Panc1 (cell line): Measurements from ENCODE around the gene ATXN1. TPM values are rescaled to one million over a fixed set of nuclear protein-coding genes. Genes with fewer than 3 reads are reported as not detected.

Experiments used
- ATAC-seq: fragments of 200-7000 bp; cut with Tn5 transposase; 2 replicates; pipeline ENCODE4 v1.9.1; 2020; ENCODE audit warnings: mild to moderate bottlenecking, moderate library complexity
- BruUV-seq: library from RNA; stranded (reverse); fragments of 400-500 nt; replicated peaks from 2 replicates; lab custom pipeline; 2021; lab: Mats Ljungman, UMichigan
- CTCF ChIA-PET: fragments of 300-600 bp; sonication (Branson Sonifier 250); formaldehyde crosslinking; loops from one replicate; lab custom pipeline; 2022; ENCODE audit warnings: antibody characterized with exemption; lab: Charles Lee
- POLR2A ChIA-PET: fragments of 300-600 bp; sonication (Branson Sonifier 250); formaldehyde crosslinking; loops from one replicate; lab custom pipeline; 2022; ENCODE audit warnings: antibody characterized with exemption; lab: Charles Lee
- DNase-seq: peaks from one replicate; pipeline ENCODE4 v3.0.0-alpha.2; 2010; ENCODE audit warnings: low read depth, low spot score
- H3K27ac ChIP-seq: 2 replicates; pipeline ENCODE4 v1.5.1; 2011; ENCODE audit warnings: mild to moderate bottlenecking, low read length, inconsistent platforms
- H3K27me3 ChIP-seq: fragments of 200-500 bp; sonication (Bioruptor generic); 2 replicates; pipeline ENCODE4 v1.6.0; 2014; ENCODE audit warnings: low read length, inconsistent platforms; ENCODE audit not compliant: control insufficient read depth, insufficient read depth
- H3K36me3 ChIP-seq: fragments of 200-500 bp; sonication (Bioruptor generic); 2 replicates; pipeline ENCODE4 v1.5.1; 2014; ENCODE audit warnings: inconsistent platforms, mild to moderate bottlenecking, low read length, moderate library complexity; ENCODE audit not compliant: control insufficient read depth, insufficient read depth
- H3K4me1 ChIP-seq: 2 replicates; pipeline ENCODE4 v1.5.1; 2011; ENCODE audit warnings: inconsistent platforms, mild to moderate bottlenecking, low read length, moderate library complexity; ENCODE audit not compliant: control insufficient read depth, insufficient read depth
- H3K4me3 ChIP-seq, 2 experiments: 2 replicates each; pipeline ENCODE4 v1.5.1; 2011 to 2012; ENCODE audit warnings: low read depth in 2 of 2, low read length in 2 of 2, mild to moderate bottlenecking in 2 of 2, inconsistent platforms in 1 of 2, moderate library complexity in 1 of 2
- H3K9me3 ChIP-seq: fragments of 200-500 bp; sonication (Bioruptor generic); 2 replicates; pipeline ENCODE4 v1.5.1; 2014; ENCODE audit warnings: low read depth, mild to moderate bottlenecking, inconsistent platforms, low read length, moderate library complexity; ENCODE audit not compliant: control insufficient read depth, insufficient read depth
- CTCF ChIP-seq: fragments of 450-650 bp; IDR thresholded peaks from 2 replicates; pipeline ENCODE4 v1.5.1; 2017; ENCODE audit warnings: mild to moderate bottlenecking
- POLR2AphosphoS5 ChIP-seq: IDR thresholded peaks from 2 replicates; pipeline ENCODE4 v1.6.1; 2012; ENCODE audit warnings: mild to moderate bottlenecking, low read depth, low read length, moderate library complexity
- REST ChIP-seq, 2 experiments: IDR thresholded peaks; 2 replicates each; pipeline ENCODE4 v1.6.1; 2011 to 2012; ENCODE audit warnings: low read depth in 2 of 2, control low read depth in 1 of 2, low read length in 1 of 2, mild to moderate bottlenecking in 1 of 2, moderate library complexity in 1 of 2; ENCODE audit not compliant: insufficient read depth in 1 of 2
- SIN3A ChIP-seq: IDR thresholded peaks from 2 replicates; pipeline ENCODE4 v1.6.1; 2012; ENCODE audit warnings: low read depth, mild to moderate bottlenecking, low read length, moderate library complexity, borderline replicate concordance; ENCODE audit not compliant: insufficient read depth
- TCF7L2 ChIP-seq: IDR thresholded peaks from 2 replicates; pipeline ENCODE4 v1.6.1; 2011; ENCODE audit warnings: mild to moderate bottlenecking, low read depth, low read length, inconsistent platforms
- in situ Hi-C: cut with HindIII; loops from 2 replicates; pipeline ENCODE4 v1.10.0; 2016; ENCODE audit warnings: low sequenced_read_pairs, low pct_unique_long_range_greater_than_20kb
- intact Hi-C: fragments of 100-400 bp; cut with micrococcal nuclease; formaldehyde crosslinking; loops from one replicate; pipeline ENCODE4 v1.10.0; 2022; ENCODE audit not compliant: unreplicated experiment
- total RNA-seq: library from RNA; stranded (reverse); gene quantifications from one replicate; pipeline ENCODE4 v1.2.1, GENCODE V29; 2021; ENCODE audit not compliant: unreplicated experiment

Gene ATXN1
- total RNA-seq, 1 experiment from 2014 or later, result 67.1 TPM

- POLR2A ChIA-PET, result no interaction called here
- CTCF ChIA-PET, result no interaction called here
- Histone ChIP-seq H3K27me3 (no peaks in the 10 kb centered on the region), H3K9me3 (no peaks in the 10 kb centered on the region), H3K36me3 (no peaks in the 10 kb centered on the region; the same call in 1 of the 2 replicates), H3K27ac (no peak overlapping the region), H3K4me1 (peaks cover 10% of the 10 kb centered on the region), H3K4me3 (no peak overlapping the region)
- no peak for DNase-seq
- intact Hi-C loops (no loop called here), in situ Hi-C loops (no loop called here)
- TF ChIP-seq TCF7L2, result no peak
- TF ChIP-seq SIN3A, result no peak
- TF ChIP-seq CTCF, result no peak
- TF ChIP-seq REST (IDR thresholded peaks at IDR 0.05; ENCODE audit: insufficient read depth in 1 of 2, low read depth in 2 of 2, low read length in 1 of 2), result no peak
- TF ChIP-seq POLR2AphosphoS5, result no peak
- no TSS peak for BruUV-seq
- no peak for ATAC-seq
These were observed 283.7 kb downstream of the ATXN1 start for GRCh38 chr6:16477367-16478149.

- Histone ChIP-seq H3K36me3 (no peaks in the 10 kb centered on the region; the same call in 1 of the 2 replicates), H3K4me3 (no peak overlapping the region), H3K27me3 (no peaks in the 10 kb centered on the region), H3K27ac (no peak overlapping the region), H3K9me3 (no peaks in the 10 kb centered on the region), H3K4me1 (peaks cover 17% of the 10 kb centered on the region)
- BruUV-seq, result no TSS peak
- intact Hi-C loops, result no loop called here
- POLR2A ChIA-PET, result no interaction called here
- CTCF ChIA-PET, result no interaction called here
- DNase-seq (no peak), ATAC-seq (no peak)
- no peak for TF ChIP-seq CTCF
- no peak for TF ChIP-seq SIN3A
- TF ChIP-seq TCF7L2, result no peak
- TF ChIP-seq REST (IDR thresholded peaks at IDR 0.05; ENCODE audit: insufficient read depth in 1 of 2, low read depth in 2 of 2, low read length in 1 of 2), result no peak
- TF ChIP-seq POLR2AphosphoS5, result no peak
- in situ Hi-C loops, result no loop called here
These were observed 284.4 kb downstream of the ATXN1 start for GRCh38 chr6:16476861-16477260.
